Measurements from ENCODE around the gene LAGE3.

LAGE3 gene

GRCh38 chrX:154467556-154467955 lies 11.5 kb downstream of the LAGE3 start:
- no peak overlapping the region for H3K9ac ChIP-seq (ENCODE audit: low read depth, low read length, poor library complexity)
- peaks cover 2% of the 10 kb centered on the region for H3K79me1 ChIP-seq (ENCODE audit: low read depth, low read length)
- H3K14ac ChIP-seq (ENCODE audit: low read length), result no peak overlapping the region
- no peak overlapping the region for H3K4me2 ChIP-seq (ENCODE audit: insufficient read depth, low read length, poor library complexity, severe bottlenecking)
- H3K9me3 ChIP-seq (replicated peaks in 1 of 2; ENCODE audit: control insufficient read depth in 2 of 2, insufficient read depth in 1 of 2, low read depth in 1 of 2, low read length in 2 of 2), result no peaks in the 10 kb centered on the region
- no peak overlapping the region for H2BK120ac ChIP-seq (ENCODE audit: low read depth, low read length)
- no peak overlapping the region for H2AFZ ChIP-seq (ENCODE audit: low read length)
- H4K91ac ChIP-seq (ENCODE audit: low read depth, low read length, poor library complexity), result no peak overlapping the region
- no peak overlapping the region for H2BK15ac ChIP-seq (ENCODE audit: low read length)
- no peaks in the 10 kb centered on the region for H3K4me1 ChIP-seq (ENCODE audit: control insufficient read depth in 2 of 2, insufficient read depth in 1 of 2, low read depth in 1 of 2, low read length in 2 of 2)
- H3K4ac ChIP-seq (ENCODE audit: low read length), result no peak overlapping the region
- H3K27me3 ChIP-seq (ENCODE audit: control insufficient read depth in 3 of 3, insufficient read depth in 3 of 3, low read depth in 1 of 3, low read length in 3 of 3), result no peaks in the 10 kb centered on the region
- H3K27ac ChIP-seq (replicated peaks; ENCODE audit: low read length), result no peak overlapping the region
- no peak overlapping the region for H2BK12ac ChIP-seq (ENCODE audit: low read length)
- H3K23ac ChIP-seq (ENCODE audit: low read depth, low read length, poor library complexity), result no peak overlapping the region
- no peak overlapping the region for H3K4me3 ChIP-seq (ENCODE audit: low read length in 2 of 2)
- DNase-seq (ENCODE audit: low spot score), result no peak
- no peak overlapping the region for H4K8ac ChIP-seq (ENCODE audit: low read depth, low read length)
- H2AK5ac ChIP-seq (ENCODE audit: low read depth, low read length), result no peak overlapping the region
- H3K36me3 ChIP-seq (replicated peaks in 1 of 2; ENCODE audit: control insufficient read depth in 2 of 2, insufficient read depth in 2 of 2, low read length in 2 of 2), result peaks cover 16 to 76% of the 10 kb centered on the region in 2 donors
- H2BK5ac ChIP-seq (ENCODE audit: low read length), result no peak overlapping the region
- WGBS, 2 donors (ENCODE audit: extremely low coverage in 2 of 2, insufficient read length in 2 of 2, insufficient replicate concordance in 1 of 2), result no CpG with 5 or more reads among the region's 21 CpGs
- H3K18ac ChIP-seq (ENCODE audit: low read length), result no peak overlapping the region

- H4K91ac ChIP-seq (ENCODE audit: low read depth, low read length, poor library complexity), result no peak overlapping the region
- H3K18ac ChIP-seq (ENCODE audit: low read length), result no peak overlapping the region
- no peak overlapping the region for H3K23ac ChIP-seq (ENCODE audit: low read depth, low read length, poor library complexity)
- H3K27ac ChIP-seq (replicated peaks; ENCODE audit: low read length), result no peak overlapping the region
- peaks cover 2% of the 10 kb centered on the region for H3K79me1 ChIP-seq (ENCODE audit: low read depth, low read length)
- no peak overlapping the region for H2BK5ac ChIP-seq (ENCODE audit: low read length)
- no peak overlapping the region for H2AK5ac ChIP-seq (ENCODE audit: low read depth, low read length)
- H3K9me3 ChIP-seq (replicated peaks in 1 of 2; ENCODE audit: control insufficient read depth in 2 of 2, insufficient read depth in 1 of 2, low read depth in 1 of 2, low read length in 2 of 2), result no peaks in the 10 kb centered on the region
- no peaks in the 10 kb centered on the region for H3K27me3 ChIP-seq (ENCODE audit: control insufficient read depth in 3 of 3, insufficient read depth in 3 of 3, low read depth in 1 of 3, low read length in 3 of 3)
- H2BK12ac ChIP-seq (ENCODE audit: low read length), result no peak overlapping the region
- no peak overlapping the region for H4K8ac ChIP-seq (ENCODE audit: low read depth, low read length)
- no peak overlapping the region for H3K4me3 ChIP-seq (ENCODE audit: low read length in 2 of 2)
- H3K4me2 ChIP-seq (ENCODE audit: insufficient read depth, low read length, poor library complexity, severe bottlenecking), result no peak overlapping the region
- no peak overlapping the region for H3K14ac ChIP-seq (ENCODE audit: low read length)
- no peak overlapping the region for H2AFZ ChIP-seq (ENCODE audit: low read length)
- no CpG with 5 or more reads among the region's 15 CpGs for WGBS, 2 donors (ENCODE audit: extremely low coverage in 2 of 2, insufficient read length in 2 of 2, insufficient replicate concordance in 1 of 2)
- H3K4ac ChIP-seq (ENCODE audit: low read length), result no peak overlapping the region
- no peak overlapping the region for H2BK120ac ChIP-seq (ENCODE audit: low read depth, low read length)
- DNase-seq (ENCODE audit: low spot score), result no peak
- H2BK15ac ChIP-seq (ENCODE audit: low read length), result no peak overlapping the region
- no peaks in the 10 kb centered on the region for H3K4me1 ChIP-seq (ENCODE audit: control insufficient read depth in 2 of 2, insufficient read depth in 1 of 2, low read depth in 1 of 2, low read length in 2 of 2)
- H3K9ac ChIP-seq (ENCODE audit: low read depth, low read length, poor library complexity), result no peak overlapping the region
- H3K36me3 ChIP-seq (replicated peaks in 1 of 2; ENCODE audit: control insufficient read depth in 2 of 2, insufficient read depth in 2 of 2, low read length in 2 of 2), result peaks cover 16 to 76% of the 10 kb centered on the region in 2 donors
Measured at GRCh38 chrX:154466907-154467306, 12.2 kb downstream of the LAGE3 start.

- no peak overlapping the region for H3K4ac ChIP-seq (ENCODE audit: low read length)
- H3K23ac ChIP-seq (ENCODE audit: low read depth, low read length, poor library complexity), result no peak overlapping the region
- no peak overlapping the region for H3K4me2 ChIP-seq (ENCODE audit: insufficient read depth, low read length, poor library complexity, severe bottlenecking)
- H3K4me3 ChIP-seq (ENCODE audit: low read length in 2 of 2), result no peak overlapping the region
- peaks cover 2% of the 10 kb centered on the region for H3K79me1 ChIP-seq (ENCODE audit: low read depth, low read length)
- no peak overlapping the region for H2BK5ac ChIP-seq (ENCODE audit: low read length)
- no peak overlapping the region for H2AK5ac ChIP-seq (ENCODE audit: low read depth, low read length)
- no peak overlapping the region for H3K27ac ChIP-seq (replicated peaks; ENCODE audit: low read length)
- no peak overlapping the region for H4K91ac ChIP-seq (ENCODE audit: low read depth, low read length, poor library complexity)
- H3K36me3 ChIP-seq (replicated peaks in 1 of 2; ENCODE audit: control insufficient read depth in 2 of 2, insufficient read depth in 2 of 2, low read length in 2 of 2), result peaks cover 16 to 76% of the 10 kb centered on the region in 2 donors
- no CpG with 5 or more reads among the region's 32 CpGs for WGBS, 2 donors (ENCODE audit: extremely low coverage in 2 of 2, insufficient read length in 2 of 2, insufficient replicate concordance in 1 of 2)
- H2AFZ ChIP-seq (ENCODE audit: low read length), result no peak overlapping the region
- H3K4me1 ChIP-seq (ENCODE audit: control insufficient read depth in 2 of 2, insufficient read depth in 1 of 2, low read depth in 1 of 2, low read length in 2 of 2), result no peaks in the 10 kb centered on the region
- H2BK120ac ChIP-seq (ENCODE audit: low read depth, low read length), result no peak overlapping the region
- no peak overlapping the region for H4K8ac ChIP-seq (ENCODE audit: low read depth, low read length)
- H2BK15ac ChIP-seq (ENCODE audit: low read length), result no peak overlapping the region
- no peaks in the 10 kb centered on the region for H3K9me3 ChIP-seq (replicated peaks in 1 of 2; ENCODE audit: control insufficient read depth in 2 of 2, insufficient read depth in 1 of 2, low read depth in 1 of 2, low read length in 2 of 2)
- H3K18ac ChIP-seq (ENCODE audit: low read length), result no peak overlapping the region
- no peak overlapping the region for H3K9ac ChIP-seq (ENCODE audit: low read depth, low read length, poor library complexity)
- no peaks in the 10 kb centered on the region for H3K27me3 ChIP-seq (ENCODE audit: control insufficient read depth in 3 of 3, insufficient read depth in 3 of 3, low read depth in 1 of 3, low read length in 3 of 3)
- no peak for DNase-seq (ENCODE audit: low spot score)
- H3K14ac ChIP-seq (ENCODE audit: low read length), result no peak overlapping the region
- no peak overlapping the region for H2BK12ac ChIP-seq (ENCODE audit: low read length)
Measured at GRCh38 chrX:154466036-154466435, 13.0 kb downstream of the LAGE3 start.

- no peak overlapping the region for H3K14ac ChIP-seq (ENCODE audit: low read length)
- WGBS, 2 donors (ENCODE audit: extremely low coverage in 2 of 2, insufficient read length in 2 of 2, insufficient replicate concordance in 1 of 2), result no CpG with 5 or more reads among the region's 14 CpGs
- no peak overlapping the region for H2AK5ac ChIP-seq (ENCODE audit: low read depth, low read length)
- no peak overlapping the region for H3K4ac ChIP-seq (ENCODE audit: low read length)
- H3K79me1 ChIP-seq (ENCODE audit: low read depth, low read length), result peaks cover 2% of the 10 kb centered on the region
- no peak overlapping the region for H2BK15ac ChIP-seq (ENCODE audit: low read length)
- no peak overlapping the region for H3K27ac ChIP-seq (replicated peaks; ENCODE audit: low read length)
- no peak overlapping the region for H2BK120ac ChIP-seq (ENCODE audit: low read depth, low read length)
- DNase-seq (ENCODE audit: low spot score), result no peak
- H3K4me3 ChIP-seq (ENCODE audit: low read length in 2 of 2), result no peak overlapping the region
- no peak overlapping the region for H4K91ac ChIP-seq (ENCODE audit: low read depth, low read length, poor library complexity)
- H2AFZ ChIP-seq (ENCODE audit: low read length), result no peak overlapping the region
- no peaks in the 10 kb centered on the region for H3K4me1 ChIP-seq (ENCODE audit: control insufficient read depth in 2 of 2, insufficient read depth in 1 of 2, low read depth in 1 of 2, low read length in 2 of 2)
- no peaks in the 10 kb centered on the region for H3K9me3 ChIP-seq (replicated peaks in 1 of 2; ENCODE audit: control insufficient read depth in 2 of 2, insufficient read depth in 1 of 2, low read depth in 1 of 2, low read length in 2 of 2)
- H2BK5ac ChIP-seq (ENCODE audit: low read length), result no peak overlapping the region
- no peak overlapping the region for H3K18ac ChIP-seq (ENCODE audit: low read length)
- H3K4me2 ChIP-seq (ENCODE audit: insufficient read depth, low read length, poor library complexity, severe bottlenecking), result no peak overlapping the region
- H3K27me3 ChIP-seq (ENCODE audit: control insufficient read depth in 3 of 3, insufficient read depth in 3 of 3, low read depth in 1 of 3, low read length in 3 of 3), result no peaks in the 10 kb centered on the region
- H3K36me3 ChIP-seq (replicated peaks in 1 of 2; ENCODE audit: control insufficient read depth in 2 of 2, insufficient read depth in 2 of 2, low read length in 2 of 2), result peaks cover 18 to 76% of the 10 kb centered on the region in 2 donors
- no peak overlapping the region for H4K8ac ChIP-seq (ENCODE audit: low read depth, low read length)
- no peak overlapping the region for H3K23ac ChIP-seq (ENCODE audit: low read depth, low read length, poor library complexity)
- H2BK12ac ChIP-seq (ENCODE audit: low read length), result no peak overlapping the region
- no peak overlapping the region for H3K9ac ChIP-seq (ENCODE audit: low read depth, low read length, poor library complexity)
Measured at GRCh38 chrX:154465601-154466000, 13.5 kb downstream of the LAGE3 start.
